HCT116 (cell line): Measurements from ENCODE around the gene HSDL2.
A peak's percentile ranks its signal among the peaks of the same experiment; 100 is the strongest.

Experiments
- EZH2phosphoT487 ChIP-seq: fragments of 200-600 bp; IDR thresholded peaks from 2 replicates; pipeline ENCODE4 v1.6.1; 2018; ENCODE audit warnings: antibody characterized with exemption, borderline replicate concordance
- POLR2A ChIP-seq: IDR thresholded peaks from 2 replicates; pipeline ENCODE4 v1.7.0; 2011; ENCODE audit warnings: borderline replicate concordance; ENCODE audit not compliant: insufficient read depth, insufficient read length; ENCODE audit errors: extremely low read depth
- POLR2AphosphoS5 ChIP-seq: IDR thresholded peaks from 2 replicates; pipeline ENCODE4 v1.6.1; 2011; ENCODE audit warnings: mild to moderate bottlenecking, low read depth, low read length, moderate library complexity
- RAD21 ChIP-seq: IDR thresholded peaks from 2 replicates; pipeline ENCODE4 v1.6.1; 2012; ENCODE audit warnings: low read depth, mild to moderate bottlenecking
- TCF7L2 ChIP-seq: IDR thresholded peaks from 2 replicates; pipeline ENCODE4 v1.7.0; 2011; ENCODE audit warnings: borderline replicate concordance, inconsistent platforms; ENCODE audit not compliant: insufficient read depth, insufficient read length; ENCODE audit errors: extremely low read depth
- ZNF274 ChIP-seq: fragments of 200-500 bp; sonication (Bioruptor generic); IDR thresholded peaks from 2 replicates; pipeline ENCODE4 v1.6.1; 2014; ENCODE audit warnings: mild to moderate bottlenecking, low read depth, low read length, inconsistent platforms
- TF ChIP-seq, protein P1 (sequence below): IDR thresholded peaks from 2 replicates; pipeline ENCODE4 v1.6.1; 2012
- TF ChIP-seq, protein P2 (sequence below), 3 experiments: fragments of 200-600 bp in 1 of 3; sonication (generic) in 1 of 3; IDR thresholded peaks in 2 of 3; conservative IDR thresholded peaks in 1 of 3; 2 replicates each; pipeline ENCODE4 v1.5.1; 2012 to 2017; ENCODE audit warnings: low read depth in 2 of 3, low read length in 2 of 3, antibody characterized with exemption in 1 of 3, borderline replicate concordance in 1 of 3, control low read depth in 1 of 3, mild to moderate bottlenecking in 1 of 3, mixed read lengths in 1 of 3, mixed run types in 1 of 3, moderate library complexity in 1 of 3; ENCODE audit not compliant: insufficient read depth in 1 of 3

GRCh38 chr9:112380102-112380824 lies at the start of gene HSDL2:
- TF ChIP-seq, protein P1, sequence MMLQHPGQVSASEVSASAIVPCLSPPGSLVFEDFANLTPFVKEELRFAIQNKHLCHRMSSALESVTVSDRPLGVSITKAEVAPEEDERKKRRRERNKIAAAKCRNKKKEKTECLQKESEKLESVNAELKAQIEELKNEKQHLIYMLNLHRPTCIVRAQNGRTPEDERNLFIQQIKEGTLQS: no peak
- TF ChIP-seq, protein P2, sequence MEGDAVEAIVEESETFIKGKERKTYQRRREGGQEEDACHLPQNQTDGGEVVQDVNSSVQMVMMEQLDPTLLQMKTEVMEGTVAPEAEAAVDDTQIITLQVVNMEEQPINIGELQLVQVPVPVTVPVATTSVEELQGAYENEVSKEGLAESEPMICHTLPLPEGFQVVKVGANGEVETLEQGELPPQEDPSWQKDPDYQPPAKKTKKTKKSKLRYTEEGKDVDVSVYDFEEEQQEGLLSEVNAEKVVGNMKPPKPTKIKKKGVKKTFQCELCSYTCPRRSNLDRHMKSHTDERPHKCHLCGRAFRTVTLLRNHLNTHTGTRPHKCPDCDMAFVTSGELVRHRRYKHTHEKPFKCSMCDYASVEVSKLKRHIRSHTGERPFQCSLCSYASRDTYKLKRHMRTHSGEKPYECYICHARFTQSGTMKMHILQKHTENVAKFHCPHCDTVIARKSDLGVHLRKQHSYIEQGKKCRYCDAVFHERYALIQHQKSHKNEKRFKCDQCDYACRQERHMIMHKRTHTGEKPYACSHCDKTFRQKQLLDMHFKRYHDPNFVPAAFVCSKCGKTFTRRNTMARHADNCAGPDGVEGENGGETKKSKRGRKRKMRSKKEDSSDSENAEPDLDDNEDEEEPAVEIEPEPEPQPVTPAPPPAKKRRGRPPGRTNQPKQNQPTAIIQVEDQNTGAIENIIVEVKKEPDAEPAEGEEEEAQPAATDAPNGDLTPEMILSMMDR (IDR thresholded peaks at IDR 0.05 in 2 of 3, conservative IDR thresholded peaks at IDR 0.05 in 1 of 3; ENCODE audit: borderline replicate concordance in 1 of 3, insufficient read depth in 1 of 3, low read depth in 2 of 3, low read length in 2 of 3): no peak
- TF ChIP-seq RAD21: no peak
- no peak for TF ChIP-seq POLR2A
- TF ChIP-seq POLR2AphosphoS5: peak; percentile 44
- peak; percentile 50 for TF ChIP-seq TCF7L2
- no peak for TF ChIP-seq EZH2phosphoT487
- TF ChIP-seq ZNF274: no peak
